ENCODE results near the gene FRS3.
A peak's percentile ranks its signal among the peaks of the same experiment; 100 is the strongest.

FRS3 gene

GRCh38 chr6:41741625-41742490, 37.8 kb downstream of the FRS3 start:
- no peak for DNase-seq (ENCODE audit: low spot score)

DNA sequence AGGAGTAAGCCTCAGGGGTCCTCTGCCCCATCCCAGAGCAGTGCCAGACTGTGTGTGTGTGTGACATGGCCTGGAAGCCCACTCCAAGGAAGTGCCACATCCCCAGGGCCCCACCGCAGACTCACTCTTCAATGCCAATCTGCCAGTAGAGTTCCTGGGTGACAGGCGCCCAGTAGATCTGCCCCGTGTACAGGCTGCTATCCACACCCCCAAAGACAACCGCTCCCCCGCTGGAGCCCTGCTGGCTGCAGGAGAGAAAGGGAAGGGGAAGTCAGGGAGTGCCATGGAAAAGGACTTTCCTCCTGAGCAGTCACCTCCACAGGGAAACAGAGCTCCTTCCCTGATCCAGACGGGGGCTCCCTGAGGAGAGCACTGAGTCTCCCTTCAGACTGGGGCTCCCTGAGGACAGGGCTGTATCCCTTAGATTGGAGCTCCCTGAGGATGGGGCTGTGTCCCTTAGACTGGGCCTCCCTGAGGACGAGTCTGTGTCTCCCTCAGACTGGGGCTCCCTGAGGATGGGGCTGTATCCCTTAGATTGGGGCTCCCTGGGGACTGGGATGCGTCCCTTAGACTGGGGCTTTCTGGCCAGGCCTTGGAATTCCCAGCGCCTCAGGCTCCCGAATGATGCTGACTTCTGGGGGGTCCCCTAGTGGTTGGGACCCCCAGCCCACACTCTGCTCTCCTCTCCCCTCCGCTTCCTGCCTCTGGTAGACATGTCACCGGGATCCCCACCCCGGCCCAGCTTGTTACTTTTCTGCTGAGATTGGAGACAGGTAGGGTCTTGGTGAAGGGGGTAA, 39.1 kb downstream of the FRS3 start:
- DNase-seq (ENCODE audit: low spot score): no peak

DNA sequence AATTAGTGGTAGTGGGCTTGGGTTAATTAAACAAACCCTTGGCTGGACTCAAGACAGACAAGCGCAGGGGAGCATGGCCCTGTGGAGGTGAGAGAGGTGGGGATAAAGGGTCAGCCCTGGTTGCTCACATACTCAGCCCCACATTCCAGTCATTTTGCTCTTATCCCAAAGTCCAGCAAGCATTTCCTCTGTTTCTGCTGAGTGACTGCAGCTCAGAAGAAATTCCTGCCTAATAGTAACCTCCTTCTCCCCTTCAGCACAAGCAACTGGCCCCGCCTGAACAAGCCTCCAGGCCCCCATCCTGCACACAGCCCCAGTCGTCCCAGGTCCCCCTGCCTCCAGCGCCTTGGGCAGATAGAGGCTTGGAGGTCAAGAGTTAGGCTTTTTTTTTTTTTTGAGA, 40.7 kb downstream of the FRS3 start:
- DNase-seq (ENCODE audit: low spot score): no peak

DNA sequence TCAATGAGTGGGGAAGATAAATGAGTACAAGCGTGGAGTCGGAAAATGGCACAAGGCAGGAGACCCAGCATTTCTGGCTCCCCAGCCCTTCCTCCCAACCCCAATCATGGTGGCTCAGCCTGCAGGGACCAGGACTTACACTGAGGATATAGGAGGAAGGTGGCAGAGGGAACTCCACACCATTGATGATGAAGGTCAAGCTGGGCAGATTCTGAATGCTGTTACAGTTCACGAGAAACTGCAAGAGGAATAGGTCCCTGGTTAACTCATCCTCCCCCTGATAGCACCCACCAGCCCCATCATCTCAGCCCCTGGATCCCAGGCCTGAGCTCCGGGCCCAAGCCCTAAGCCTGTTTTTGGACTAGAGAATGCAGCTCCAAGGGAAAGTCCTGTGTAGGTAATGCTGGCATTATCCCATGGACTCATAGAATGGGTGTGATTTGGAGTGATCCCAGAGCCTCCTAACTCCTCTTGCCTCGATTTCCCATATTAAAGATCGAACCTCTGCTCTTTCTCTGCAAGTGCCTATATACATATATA, 42.0 kb downstream of the FRS3 start:
- no peak for DNase-seq (ENCODE audit: low spot score)

- DNase-seq (ENCODE audit: low spot score): no peak
Observed at GRCh38 chr6:41736800-41737555, 42.7 kb downstream of the FRS3 start.

- no peak for DNase-seq (ENCODE audit: low spot score)
Observed at GRCh38 chr6:41736186-41736733, 43.4 kb downstream of the FRS3 start.

- DNase-seq (ENCODE audit: low spot score): peak; percentile 98
Observed at GRCh38 chr6:41735427-41736185, 44.1 kb downstream of the FRS3 start, which contains the start of gene TFEB. TFEB (minus strand) TSS chr6:41735608; CDS start chr6:41691213, 44,395 bp downstream.

GRCh38 chr6:41734666-41735426, 44.9 kb downstream of the FRS3 start:
- DNase-seq (ENCODE audit: low spot score): peak; percentile 68

GRCh38 chr6:41733707-41734665, 45.7 kb downstream of the FRS3 start:
- peak; percentile 86 for DNase-seq (ENCODE audit: low spot score)

DNA sequence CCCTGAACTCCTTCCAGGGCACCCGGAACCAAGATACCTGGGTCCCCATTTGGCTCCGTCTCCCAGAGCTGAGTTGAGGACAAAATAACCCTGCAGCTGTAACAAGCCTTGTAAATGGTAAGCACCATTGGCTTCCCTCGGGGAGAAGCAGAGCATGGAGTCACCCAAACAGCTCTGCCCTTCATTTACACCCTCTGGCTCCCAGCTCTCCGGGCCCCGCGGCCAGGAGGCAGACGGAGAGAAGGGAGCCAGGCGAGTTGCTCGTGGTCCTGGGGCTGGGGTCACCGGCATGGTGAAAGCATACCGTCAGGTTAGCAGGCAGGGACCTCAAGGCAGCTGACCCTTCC, 46.4 kb downstream of the FRS3 start:
- no peak for DNase-seq (ENCODE audit: low spot score)

DNA sequence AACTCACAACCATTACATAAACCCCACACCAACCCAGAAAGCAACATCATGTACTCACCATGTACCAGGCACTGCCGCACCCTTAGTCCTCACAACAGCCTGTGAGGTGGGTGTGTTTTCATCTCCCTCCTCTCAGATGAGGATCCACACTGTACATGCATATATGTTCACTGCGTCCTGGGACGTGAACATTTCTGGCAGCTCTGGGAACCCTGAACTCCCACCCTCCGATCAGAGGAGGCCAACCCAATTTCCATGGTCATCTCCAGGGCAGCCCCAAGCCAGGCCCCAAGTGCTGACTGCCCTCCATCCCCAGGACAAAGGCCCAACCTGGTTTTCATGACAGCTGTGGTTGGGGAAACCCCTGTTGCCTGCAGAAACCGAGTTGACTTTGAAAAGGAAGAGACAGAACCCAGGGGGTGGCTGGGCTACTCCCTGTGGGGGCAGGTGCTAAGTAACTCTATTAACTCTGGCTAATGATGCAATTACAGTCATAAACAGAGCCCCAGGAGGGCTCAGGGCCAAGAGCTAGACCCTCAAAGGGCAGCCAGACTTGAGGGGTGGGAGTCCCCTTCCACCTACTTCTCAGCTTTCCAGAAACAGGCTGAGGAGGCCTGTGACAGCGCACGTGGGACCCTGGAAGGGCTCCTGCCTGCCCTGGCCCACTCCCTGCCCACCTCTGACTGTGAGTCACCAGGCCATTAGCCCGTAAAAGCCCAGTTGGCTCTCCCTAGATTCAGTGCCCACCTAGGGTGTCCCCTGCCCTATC, 46.9 kb downstream of the FRS3 start:
- DNase-seq (ENCODE audit: low spot score): no peak

DNA sequence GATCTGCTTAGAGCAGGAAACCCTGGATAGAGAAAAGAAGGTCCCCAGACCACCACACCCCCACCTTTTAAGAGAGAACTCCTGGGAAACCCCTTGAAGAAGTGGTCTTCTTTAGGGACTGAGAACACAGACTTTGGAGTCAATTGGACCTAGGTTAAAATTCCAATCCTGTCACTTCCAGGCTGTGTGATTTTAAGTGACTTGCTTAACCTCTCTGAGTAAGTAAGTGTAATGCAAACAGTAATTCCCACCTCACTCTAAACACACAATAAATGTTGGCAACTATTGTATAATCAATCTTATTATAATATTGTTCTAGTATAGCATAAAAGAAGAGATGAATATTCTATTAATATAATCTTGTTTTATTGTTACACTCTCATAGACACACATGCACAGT, 47.6 kb downstream of the FRS3 start:
- no peak for DNase-seq (ENCODE audit: low spot score)

GRCh38 chr6:41731561-41732086, 48.1 kb downstream of the FRS3 start:
- no peak for DNase-seq (ENCODE audit: low spot score)

DNA sequence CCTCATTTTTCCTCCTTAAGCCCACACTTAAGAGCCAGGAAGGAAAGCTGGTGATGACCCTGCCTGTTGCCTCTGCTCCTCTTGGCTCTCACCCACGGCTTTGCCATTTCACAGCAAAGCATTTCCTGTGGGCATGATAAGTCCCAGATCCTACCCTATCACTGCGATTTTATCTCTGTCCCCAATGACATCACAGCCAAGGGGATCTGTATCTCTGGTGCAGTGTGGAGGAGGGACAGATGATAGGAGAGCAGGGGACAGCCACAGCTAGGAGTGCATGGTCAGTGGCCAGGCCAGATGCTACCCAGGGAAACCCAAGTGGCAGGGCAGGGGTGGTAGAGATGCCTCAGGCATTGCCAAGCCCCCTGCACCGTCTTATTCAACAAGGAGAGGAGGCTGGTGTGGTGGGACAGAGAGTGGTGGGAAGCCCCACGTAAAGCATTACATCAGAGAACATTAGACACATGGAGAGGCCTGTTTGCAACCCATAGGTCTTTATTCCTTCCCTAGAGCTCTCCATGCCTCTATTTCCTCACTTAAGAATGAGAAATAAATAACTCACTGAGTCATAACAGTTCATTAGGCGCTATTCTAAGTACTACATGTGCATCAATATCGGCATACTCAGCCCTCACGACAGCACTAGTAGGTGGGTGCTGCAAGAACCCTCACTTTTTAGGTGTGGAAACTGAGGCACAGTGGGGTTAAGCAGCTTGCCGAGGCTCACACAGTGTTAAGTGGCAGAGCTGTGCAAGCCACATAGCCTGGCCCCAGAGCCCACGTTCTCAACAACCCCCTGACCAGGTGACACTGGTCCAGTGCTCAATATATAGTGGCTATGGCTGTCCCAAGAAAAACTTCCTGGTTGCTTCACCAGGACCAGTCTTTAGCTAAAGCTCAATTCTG, 48.9 kb downstream of the FRS3 start:
- no peak for DNase-seq (ENCODE audit: low spot score)

DNA sequence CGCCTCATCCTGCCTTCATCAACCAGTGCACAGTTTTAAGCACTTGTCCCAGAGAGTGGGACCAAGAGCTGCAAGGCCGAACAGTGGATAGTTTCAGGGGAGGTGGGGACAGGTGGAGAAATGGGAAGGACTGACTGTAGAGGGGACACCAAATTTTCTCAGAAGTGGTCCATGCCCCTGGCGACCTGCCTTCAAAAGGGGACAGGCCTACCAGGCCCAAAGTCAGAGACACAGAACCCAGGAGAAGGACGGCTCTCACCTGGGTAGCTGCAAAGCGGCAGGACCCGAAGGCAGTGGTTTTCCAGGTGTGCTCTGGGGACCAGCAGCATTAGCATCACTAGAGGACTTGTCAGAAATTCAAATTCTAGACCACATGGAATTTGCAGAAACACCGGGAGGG, 50.1 kb downstream of the FRS3 start:
- DNase-seq (ENCODE audit: low spot score): no peak

- DNase-seq (ENCODE audit: low spot score): no peak
Observed at GRCh38 chr6:41728954-41729353, 50.7 kb downstream of the FRS3 start.

All from D341Med (cell line).